CD4-positive, alpha-beta T cell treated with Interleukin-4 for 4 hours (primary cell): ENCODE results near the gene PANK2.
"Not testable (repeated sequence)": the region's sequence is repeated elsewhere in the genome, so short reads cannot be mapped to it uniquely, and the experiment has no call there.

Experiments
- DNase-seq: peaks from one replicate; pipeline ENCODE4 v3.0.0-alpha.2; 2020

Gene PANK2

DNA sequence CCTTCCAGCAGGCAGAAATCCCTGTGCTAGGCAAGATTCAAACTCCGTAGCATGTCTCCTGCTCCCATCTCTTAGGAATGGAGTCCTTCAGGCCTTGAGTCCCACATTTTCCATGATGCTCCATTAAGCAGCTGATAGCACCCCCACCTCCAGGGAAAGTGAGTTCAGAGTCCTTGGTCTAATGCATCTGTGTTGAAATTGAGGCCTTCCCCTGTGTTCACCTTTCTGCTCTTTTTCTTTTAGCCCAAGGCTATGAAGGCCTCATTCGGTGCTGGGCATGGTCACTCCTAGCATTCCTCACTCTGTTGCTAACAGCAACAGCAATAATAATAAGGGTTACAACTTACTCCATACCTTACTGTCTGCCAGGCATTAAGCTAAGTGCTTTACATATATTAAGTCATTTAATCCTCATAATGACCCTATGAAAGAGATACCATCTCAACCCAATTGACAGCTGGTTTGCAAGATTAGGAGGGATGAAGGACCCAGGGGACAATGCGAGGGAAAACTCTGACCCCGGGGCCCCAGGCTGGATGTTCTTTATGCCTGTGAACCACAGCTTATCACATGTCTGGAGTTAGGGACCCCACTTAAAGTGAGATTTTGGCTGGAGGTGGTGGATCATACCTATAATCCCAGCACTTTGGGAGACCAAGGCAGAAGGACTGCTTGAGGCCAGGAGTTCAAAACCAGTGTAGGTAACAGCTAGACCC is 17.5 kb upstream of the PANK2 start:
- no peak for DNase-seq

- no peak for DNase-seq
These were observed 15.7 kb upstream of the PANK2 start for GRCh38 chr20:3873507-3873906.

DNA sequence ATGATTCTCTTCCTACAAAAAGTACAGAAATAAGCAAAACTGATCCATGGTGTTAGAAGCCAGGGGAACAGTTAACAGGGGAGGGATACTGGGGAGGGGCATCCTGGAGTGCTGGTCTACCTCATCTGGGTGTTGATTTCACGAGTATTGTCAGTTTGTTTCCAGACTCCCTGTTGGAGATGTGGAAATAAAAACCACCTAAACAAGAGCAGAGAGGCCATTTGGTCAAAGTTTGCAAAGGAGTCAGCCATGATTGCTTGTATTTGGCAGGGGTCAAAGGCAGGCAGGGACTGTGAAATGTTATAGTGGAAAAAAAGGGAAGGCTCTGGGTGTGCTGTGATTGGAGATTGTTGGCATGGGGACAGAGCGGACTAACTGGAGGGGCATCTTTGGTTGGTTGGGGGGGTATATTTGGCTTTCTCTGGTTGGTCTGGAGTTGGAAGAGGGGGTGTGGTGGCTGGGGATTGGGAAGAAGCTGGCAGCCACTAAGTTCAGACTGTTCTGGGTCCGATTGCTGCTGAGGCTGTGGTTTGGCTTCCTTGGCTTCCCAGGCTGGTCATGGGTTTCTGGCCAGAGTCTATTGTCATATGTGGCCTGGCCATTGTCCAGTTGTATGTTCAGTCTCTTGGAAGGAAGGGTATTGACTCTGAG is 14.9 kb upstream of the PANK2 start:
- no peak for DNase-seq

DNA sequence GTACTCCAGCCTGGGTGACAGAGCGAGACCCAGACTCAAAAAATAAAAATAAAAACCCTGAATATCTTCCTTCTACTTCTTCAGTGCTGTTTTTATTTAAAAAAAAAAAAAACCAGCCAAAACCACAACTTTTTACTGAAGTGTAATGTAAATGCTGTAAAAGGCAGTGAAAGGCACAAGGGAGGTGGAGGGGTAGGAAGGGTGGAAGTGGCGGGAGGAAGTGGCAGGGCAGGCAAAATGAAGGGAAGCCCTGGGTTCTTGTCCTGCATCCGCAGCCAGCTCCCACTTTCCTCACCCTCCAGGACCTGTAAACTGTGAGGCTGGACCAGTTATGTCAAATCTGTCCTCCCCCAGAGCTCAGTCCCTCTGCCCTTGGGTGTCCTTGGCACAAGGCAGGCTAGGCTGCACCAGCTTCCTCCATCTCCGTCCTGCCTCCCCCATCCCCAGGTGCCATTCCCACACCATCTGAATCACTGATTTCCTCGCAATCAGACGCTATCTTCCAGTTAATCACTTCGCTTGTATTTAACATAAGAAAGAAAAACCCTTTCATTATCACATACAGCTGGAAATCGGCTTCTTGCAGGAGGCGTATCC is 13.7 kb upstream of the PANK2 start:
- DNase-seq, result no peak

DNA sequence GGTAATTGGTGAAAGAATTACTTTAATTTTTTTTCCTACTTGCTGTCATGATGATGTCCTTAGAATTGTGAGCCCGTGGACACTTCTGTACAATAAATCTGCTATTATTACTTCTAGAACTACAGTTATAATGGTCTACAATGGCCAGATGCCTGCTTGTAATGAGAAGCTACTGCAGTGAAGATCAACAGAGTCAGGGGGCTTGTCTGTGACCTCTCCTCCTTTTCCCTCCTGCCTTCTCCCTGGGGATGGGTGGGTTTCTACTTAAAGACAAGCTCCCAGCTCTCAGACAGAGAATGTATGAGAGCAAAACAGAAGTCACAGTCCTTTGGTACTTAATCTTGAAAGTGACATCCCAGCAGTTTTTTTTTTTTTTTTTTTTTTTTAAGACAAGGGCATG is 13.2 kb upstream of the PANK2 start:
- no peak for DNase-seq

GRCh38 chr20:3876676-3877075 is 12.5 kb upstream of the PANK2 start:
- DNase-seq, result no peak

- DNase-seq, result not testable (repeated sequence)
These were observed 10.3 kb upstream of the PANK2 start for GRCh38 chr20:3878921-3879274.

DNA sequence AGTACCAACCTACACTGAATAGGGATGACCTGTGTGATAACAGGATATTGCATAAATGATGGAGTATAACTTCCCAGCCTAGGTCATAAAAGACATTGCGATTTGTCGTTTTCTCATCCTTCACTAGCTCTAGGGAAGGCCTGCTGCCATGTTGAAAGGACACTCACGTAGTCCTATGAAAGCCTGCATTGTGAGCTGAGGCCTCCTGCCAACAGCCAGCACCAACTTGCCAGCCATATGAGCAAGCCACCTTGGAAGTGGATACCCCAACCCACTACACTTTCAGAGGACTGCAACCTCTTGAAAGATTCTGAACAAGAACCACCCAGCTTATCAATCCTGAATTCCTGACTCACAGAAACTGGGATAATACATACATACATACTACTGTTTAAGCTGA is 3.5 kb upstream of the PANK2 start:
- no peak for DNase-seq

DNA sequence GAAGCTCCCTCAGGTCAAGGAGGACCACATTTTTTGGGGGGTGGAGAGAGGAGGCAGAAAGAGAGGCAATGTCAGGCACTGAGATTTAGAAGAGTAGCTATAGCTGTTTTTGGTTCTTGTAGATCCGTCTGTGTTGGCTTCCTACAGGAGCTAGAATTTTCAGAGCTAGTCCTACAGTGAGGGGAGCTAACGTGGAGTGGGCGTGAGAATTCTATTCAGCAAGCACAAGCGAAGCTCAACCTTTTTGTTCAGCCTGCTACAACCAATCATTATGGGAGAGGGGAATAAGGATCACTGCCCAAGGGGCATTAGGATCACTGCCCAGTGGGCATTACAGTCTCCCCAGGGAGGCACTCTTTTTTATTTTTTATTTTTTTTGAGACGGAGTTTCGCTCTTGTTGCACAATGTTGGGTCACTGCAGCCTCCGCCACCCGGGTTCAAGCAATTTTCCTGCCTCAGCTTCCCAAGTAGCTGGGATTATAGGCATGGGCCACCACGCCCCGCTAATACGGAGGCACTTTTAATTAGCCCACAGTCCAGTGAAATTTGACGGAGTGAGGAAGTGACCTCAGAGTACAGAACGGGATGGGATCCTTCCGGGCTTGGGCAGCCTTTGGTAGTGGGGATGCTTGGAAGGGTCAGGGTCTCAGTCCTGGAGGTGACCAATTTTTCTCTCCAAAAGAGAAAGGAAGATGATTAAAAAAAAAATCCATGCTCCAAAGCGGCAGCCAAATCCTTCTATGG is 1.1 kb upstream of the PANK2 start:
- DNase-seq, result no peak

- DNase-seq, result no peak
These were observed 556 bp downstream of the PANK2 start for GRCh38 chr20:3889489-3890397.

DNA sequence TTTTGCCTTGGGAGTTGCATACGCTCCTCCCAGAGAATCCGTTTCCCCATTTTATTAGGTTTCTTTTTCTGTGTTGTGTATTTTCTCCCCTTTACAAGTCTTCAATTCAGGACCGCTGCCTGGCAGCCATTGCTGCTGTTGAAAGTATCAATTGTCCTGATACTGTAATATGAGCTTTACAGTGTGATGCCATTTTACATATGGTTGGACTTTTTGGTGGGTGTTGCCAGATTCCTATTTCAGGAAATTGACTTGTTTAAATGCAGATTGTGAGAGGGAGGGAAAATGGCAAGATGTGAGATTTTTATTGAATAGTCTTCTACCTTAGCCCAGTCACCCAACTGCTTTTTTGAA is 1.2 kb downstream of the PANK2 start:
- no peak for DNase-seq

DNA sequence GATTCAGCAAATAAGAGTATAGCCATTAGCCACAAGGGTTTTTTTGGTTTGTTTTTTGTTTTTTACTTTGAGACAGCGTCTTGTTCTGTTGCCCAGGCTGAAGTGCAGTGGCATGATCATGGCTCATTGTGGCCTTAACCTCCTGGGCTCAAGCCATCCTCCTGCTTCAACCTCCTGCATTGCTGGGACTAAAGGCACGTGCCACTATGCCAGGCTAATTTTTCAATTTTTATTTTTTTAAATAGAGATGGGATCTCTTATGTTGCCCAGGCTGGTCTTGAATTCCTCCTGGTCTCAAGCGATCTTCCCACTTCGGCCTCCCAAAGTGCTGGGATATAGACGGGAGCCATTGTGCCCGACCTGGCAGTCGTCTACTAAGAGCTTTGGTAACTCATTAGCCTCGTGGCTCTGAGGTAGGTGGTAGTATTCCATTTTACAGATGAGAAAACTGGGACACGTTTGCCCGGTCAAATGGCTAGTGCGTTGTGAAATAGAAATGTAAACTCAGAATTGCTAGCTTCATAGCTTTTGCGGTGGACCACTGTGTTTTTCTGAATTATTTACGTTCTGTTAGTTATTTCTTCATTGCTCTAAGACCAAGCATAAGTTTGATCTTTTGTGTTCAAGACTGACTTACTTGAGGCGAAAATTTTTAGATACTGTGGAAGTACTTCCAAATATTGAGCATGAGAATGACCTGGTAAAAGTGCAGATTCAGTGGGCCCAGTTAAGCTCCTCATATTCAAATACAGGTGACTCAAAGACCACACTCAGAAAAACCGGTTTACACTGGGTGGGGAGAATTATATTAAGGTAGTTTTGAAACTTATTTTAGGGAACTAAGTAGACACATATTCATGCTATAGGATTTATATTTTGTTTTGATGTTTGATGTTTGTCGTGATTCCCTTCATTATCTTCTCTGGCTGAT is 2.1 kb downstream of the PANK2 start:
- DNase-seq, result no peak

- DNase-seq, result no peak
These were observed 5.6 kb downstream of the PANK2 start for GRCh38 chr20:3894796-3895195.

DNA sequence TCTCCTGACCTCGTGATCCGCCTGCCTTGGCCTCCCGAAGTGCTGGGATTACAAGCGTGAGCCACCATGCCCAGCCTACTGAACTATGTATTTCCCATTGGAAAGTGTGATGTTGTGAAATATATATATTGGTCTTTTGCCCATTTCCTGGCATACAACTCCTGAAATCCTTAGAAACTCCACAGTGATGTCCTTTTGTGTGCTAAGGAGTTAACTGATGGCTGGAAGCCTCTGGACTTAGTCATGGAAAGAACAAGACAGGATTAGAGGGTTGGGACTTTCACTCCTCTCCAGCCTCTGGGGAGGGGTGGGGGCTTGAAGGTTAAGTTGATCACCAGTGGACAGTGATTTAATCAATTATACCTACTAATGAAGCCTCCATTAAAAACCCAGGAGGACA is 7.1 kb downstream of the PANK2 start:
- no peak for DNase-seq

- DNase-seq, result no peak
These were observed 7.8 kb downstream of the PANK2 start for GRCh38 chr20:3896853-3897583.

DNA sequence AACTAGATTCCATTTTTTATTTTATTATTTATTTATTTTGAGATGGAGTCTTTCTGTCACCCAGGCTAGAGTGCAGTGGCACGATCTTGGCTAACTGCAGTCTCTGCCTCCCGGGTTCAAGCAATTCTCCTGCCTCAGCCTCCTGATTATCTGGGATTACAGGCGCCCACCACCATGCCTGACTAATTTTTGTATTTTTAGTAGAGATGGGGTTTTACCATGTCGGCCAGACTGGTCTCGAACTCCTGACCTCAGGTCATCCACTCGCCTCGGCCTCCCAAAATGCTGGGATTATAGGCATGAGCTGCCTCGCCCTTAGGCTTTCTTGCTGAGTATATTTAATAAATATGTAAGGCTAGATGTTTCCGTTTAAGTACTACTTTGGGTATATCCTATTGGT is 9.0 kb downstream of the PANK2 start:
- not testable (repeated sequence) for DNase-seq

DNA sequence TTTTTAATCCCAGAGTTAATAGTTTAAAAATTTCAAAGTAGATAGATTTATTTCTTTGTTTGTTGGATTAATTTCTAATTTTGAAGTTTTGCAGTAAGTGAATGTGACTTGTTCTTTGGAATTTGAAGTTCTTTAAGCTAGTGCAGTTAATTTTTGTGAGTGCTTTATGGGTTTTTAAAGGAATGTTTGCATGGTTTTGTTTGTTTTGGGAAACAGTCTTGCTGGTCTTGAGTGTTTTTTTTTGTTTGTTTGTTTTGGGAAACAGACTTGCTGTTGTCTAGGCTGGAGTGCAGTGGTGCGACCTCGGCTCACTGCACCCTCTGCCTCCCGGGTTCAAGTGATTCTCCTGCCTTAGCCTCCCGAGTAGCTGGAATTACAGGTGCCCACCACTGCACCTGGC is 9.5 kb downstream of the PANK2 start:
- no peak for DNase-seq

DNA sequence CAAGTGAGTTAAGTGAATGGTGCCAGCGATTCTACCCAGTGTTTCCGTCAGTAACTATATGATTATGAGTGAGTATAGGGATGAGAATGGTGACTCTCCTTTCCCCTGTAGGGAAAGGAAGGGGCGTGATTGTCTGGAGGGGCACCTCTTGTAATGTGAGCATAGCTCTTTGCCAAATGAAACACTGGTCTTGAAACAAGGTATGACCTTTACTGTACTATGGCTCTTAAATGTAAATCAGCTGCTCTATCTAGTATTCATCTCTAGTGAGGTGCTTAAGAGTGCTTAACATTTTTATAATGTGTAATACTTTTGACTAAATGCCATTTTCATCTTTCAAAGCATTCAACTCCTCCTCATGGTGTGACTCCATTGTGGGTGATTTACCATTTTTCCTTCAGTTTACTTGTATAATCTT is 11.0 kb downstream of the PANK2 start:
- DNase-seq, result no peak

- no peak for DNase-seq
These were observed 12.0 kb downstream of the PANK2 start for GRCh38 chr20:3901028-3901705.

- DNase-seq, result no peak
These were observed 12.7 kb downstream of the PANK2 start for GRCh38 chr20:3901706-3902440.
